Measurements from ENCODE around the gene MROH2A.

MROH2A gene

GRCh38 chr2:233766416-233766815, 11.7 kb upstream of the MROH2A start:
- DNase-seq: no peak

DNA sequence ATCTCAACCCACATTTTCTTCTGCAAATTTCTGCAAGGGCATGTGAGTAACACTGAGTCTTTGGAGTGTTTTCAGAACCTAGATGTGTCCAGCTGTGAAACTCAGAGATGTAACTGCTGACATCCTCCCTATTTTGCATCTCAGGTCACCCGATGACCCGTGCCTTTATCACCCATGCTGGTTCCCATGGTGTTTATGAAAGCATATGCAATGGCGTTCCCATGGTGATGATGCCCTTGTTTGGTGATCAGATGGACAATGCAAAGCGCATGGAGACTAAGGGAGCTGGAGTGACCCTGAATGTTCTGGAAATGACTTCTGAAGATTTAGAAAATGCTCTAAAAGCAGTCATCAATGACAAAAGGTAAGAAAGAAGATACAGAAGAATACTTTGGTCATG, 10.1 kb upstream of the MROH2A start:
- DNase-seq: no peak

- no peak for DNase-seq
These were observed 8.9 kb upstream of the MROH2A start for GRCh38 chr2:233769260-233769659.

DNA sequence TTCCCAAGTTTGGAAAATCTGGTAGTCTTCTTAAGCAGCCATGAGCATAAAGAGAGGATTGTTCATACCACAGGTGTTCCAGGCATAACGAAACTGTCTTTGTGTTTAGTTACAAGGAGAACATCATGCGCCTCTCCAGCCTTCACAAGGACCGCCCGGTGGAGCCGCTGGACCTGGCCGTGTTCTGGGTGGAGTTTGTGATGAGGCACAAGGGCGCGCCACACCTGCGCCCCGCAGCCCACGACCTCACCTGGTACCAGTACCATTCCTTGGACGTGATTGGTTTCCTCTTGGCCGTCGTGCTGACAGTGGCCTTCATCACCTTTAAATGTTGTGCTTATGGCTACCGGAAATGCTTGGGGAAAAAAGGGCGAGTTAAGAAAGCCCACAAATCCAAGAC, 6.0 kb upstream of the MROH2A start:
- no peak for DNase-seq

GRCh38 chr2:233772583-233772982, 5.5 kb upstream of the MROH2A start:
- no peak for DNase-seq

DNA sequence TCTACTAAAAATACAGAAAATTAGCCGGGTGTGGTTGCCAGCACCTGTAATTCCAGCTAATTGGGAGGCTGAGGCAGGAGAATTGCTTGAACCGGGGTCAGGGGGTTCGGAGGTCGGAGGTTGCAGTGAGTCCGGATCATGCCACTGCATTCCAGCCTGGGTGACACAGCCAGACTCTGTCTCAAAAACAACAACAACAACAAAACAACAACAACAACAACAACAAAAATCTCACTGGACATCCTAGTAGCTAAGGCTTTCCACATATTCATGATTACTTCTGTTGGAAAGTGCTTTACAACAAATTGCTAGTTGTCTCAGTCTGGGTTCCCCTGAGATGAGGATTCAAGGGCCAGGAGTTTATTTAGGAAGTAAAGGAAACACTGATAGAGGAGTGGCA, 4.3 kb upstream of the MROH2A start:
- no peak for DNase-seq

GRCh38 chr2:233775414-233775813, 2.7 kb upstream of the MROH2A start:
- DNase-seq: no peak

- no peak for DNase-seq
These were observed 1.6 kb downstream of the MROH2A start for GRCh38 chr2:233779722-233780121.

DNA sequence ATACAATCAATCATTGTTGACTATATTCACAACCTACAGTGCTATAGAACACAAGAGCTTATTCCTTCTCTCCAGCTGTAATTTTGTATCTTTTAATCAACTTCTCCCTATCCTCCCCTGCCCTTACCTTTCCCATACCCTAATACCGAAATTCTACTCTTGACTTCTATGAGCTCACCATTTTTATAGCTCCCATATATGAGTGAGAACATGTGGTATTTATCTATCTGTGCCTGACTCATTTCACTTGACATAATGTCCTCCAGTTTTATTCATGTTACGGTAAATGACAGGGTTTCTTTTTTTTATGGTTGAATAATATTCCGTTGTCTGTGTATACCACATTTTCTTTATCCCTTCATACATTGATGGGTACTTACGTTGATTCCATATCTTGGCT, 2.6 kb downstream of the MROH2A start:
- DNase-seq: no peak

GRCh38 chr2:233789554-233789953, 11.4 kb downstream of the MROH2A start:
- no peak for DNase-seq

DNA sequence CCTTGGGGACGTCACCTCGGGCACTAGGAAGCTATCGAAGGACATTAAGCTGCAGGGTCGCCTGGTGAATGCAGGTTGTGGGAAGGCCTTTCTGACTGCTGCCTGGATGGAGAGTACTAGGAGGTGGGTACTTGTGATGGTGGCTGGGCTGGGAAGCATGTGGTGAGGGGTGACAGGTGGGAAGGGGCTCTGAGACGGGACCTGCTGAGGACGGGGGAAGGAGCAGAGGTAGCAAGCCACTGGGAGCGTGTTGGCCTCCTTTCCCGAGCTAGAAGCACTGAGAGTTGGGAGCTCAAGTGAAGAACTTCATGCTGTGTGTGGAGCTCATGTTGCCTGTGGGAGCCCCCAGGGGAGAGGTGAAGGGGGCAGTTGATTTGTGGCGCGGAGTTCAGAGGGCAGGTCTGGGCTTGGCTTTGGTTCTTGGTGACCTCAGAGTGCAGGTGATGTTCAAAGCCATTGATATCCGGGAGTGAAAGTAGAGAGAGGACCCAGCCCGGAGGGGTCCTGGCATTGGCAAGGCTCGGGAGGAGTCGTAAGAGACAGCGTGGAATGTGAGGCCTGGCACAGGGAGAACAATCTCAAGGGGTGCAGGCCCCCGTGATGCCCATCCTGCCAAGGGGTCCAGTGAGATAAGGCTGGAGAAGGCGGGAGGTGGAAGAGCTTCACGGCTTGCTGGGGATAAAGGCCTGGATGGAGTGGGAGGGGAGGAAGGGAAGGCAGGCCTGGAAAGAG, 13.2 kb downstream of the MROH2A start:
- no peak for DNase-seq

- no peak for DNase-seq
These were observed 13.8 kb downstream of the MROH2A start for GRCh38 chr2:233791883-233792329.

- DNase-seq: no peak
These were observed 14.6 kb downstream of the MROH2A start for GRCh38 chr2:233792720-233793119.

DNA sequence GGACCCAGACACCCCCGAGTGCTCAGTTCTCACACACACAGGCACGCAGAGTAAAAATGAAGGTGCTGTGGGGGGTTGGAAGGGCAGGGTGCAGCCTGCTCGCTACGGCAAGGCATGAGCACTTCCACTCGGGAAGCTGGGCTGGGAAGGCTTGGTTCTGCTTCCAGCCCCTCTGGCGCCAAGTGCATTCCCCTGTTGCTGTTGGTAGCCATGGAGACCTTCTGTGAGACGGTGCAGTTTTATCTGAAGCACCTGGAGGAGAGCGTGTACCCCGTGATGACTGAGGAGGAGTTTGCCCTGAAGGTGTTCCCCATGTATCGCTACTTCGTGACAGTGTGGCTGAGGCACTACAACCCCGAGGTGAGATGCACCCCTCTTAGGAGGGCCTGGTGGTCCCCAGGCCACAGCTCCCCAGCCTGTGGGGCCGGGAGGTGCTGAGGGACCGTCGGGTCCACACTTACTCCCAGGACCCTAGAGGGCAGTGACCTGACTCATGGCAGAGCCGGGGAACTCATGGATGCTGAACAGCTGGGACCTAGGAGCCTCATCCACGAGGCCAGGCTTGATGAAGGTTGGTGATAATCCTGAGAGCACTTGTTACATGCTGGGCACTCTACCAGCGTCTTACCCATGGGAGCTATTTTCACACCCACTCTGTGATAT, 15.5 kb downstream of the MROH2A start:
- no peak for DNase-seq

- DNase-seq: no peak
These were observed 16.1 kb downstream of the MROH2A start for GRCh38 chr2:233794128-233794658.

GRCh38 chr2:233795735-233796171, 17.6 kb downstream of the MROH2A start:
- no peak for DNase-seq

GRCh38 chr2:233796254-233796653, 18.1 kb downstream of the MROH2A start:
- DNase-seq: no peak

DNA sequence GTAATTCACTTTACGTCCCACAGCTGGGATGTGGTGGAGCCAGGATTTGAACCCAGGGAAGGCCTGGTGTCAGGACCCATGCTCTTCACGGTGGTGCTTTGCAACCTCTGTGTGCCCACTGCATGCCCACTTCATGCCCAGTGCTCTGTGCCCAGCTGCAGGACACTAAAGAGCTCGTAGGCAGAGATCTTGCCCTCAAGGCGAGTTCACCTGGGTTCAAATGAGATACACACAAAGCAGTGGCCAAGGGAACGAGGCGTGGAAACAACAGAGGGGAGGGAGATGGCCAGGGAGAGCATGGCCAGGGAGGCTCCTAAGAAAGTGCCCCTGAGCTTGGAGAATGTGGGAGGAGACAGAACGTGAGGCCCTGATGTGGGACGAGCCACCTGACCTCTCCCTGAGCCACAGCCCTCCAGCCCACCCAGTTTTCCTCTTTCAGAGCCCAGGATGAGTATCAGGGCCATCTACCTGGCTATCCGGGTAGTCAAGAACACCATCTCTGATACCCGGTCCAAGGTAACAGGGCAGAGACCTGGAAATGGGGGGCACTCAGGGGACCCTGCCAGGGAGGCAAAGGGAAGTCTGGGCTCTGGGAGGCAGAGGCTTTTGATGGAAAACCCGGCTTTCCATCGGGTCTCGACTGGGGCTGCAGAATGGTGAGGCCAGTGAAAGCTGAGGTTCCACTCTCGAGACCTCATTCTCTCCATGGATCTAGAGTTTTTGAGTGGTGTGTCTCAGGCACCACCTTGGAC, 20.4 kb downstream of the MROH2A start:
- no peak for DNase-seq

DNA sequence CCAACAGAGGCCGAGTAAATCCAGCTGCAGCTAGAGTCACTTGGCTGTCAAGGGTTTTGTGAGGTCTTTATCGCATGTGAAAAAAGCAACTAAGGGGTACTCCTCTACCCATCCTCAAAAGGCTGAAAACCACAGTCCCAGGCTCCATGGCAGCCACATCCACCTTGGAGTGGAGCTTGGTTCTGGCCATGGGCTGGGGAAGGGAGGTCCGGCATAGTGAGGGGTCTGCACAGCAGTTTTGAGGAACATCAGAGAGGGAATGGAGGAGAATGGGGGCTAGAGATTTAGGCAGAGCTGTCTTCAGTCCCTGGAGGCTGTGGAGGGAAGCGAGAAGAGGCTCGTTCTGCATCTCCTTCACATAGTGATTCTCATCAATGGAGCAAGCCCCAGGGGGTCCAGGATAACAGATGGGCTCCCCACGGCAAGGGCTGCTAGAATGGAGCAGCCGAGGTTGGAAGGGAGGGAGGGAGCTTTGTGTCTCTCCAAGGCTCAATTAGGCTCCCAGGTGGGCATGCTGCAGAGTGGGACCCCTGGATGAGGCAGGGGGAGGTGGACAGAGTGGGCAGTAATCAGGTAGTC, 21.0 kb downstream of the MROH2A start:
- no peak for DNase-seq

- DNase-seq: no peak
These were observed 21.6 kb downstream of the MROH2A start for GRCh38 chr2:233799716-233800115.

- DNase-seq: no peak
These were observed 22.1 kb downstream of the MROH2A start for GRCh38 chr2:233800208-233800607.

GRCh38 chr2:233801357-233802131, 23.4 kb downstream of the MROH2A start:
- DNase-seq: no peak
